Iris pigment epithelial cell (primary cell): ENCODE measurements around the gene MRPL18.
"Not testable (repeated sequence)": the region's sequence is repeated elsewhere in the genome, so short reads cannot be mapped to it uniquely, and the experiment has no call there.

Experiments used
- DNase-seq: peaks from one replicate; pipeline ENCODE4 v3.0.0-alpha.2; 2011; ENCODE audit warnings: low read depth

Gene MRPL18

GRCh38 chr6:159772196-159772595, 18.1 kb upstream of the MRPL18 start:
- peak; percentile 16 for DNase-seq

- DNase-seq = no peak
Observed at GRCh38 chr6:159777240-159777904, 12.9 kb upstream of the MRPL18 start.

GRCh38 chr6:159778131-159778530, 12.1 kb upstream of the MRPL18 start:
- no peak for DNase-seq

- DNase-seq = no peak
Observed at GRCh38 chr6:159778542-159779103, 11.6 kb upstream of the MRPL18 start.

GRCh38 chr6:159788276-159788675, 2.0 kb upstream of the MRPL18 start:
- no peak for DNase-seq

- peak; percentile 58 for DNase-seq
Observed at GRCh38 chr6:159788753-159789376, 1.4 kb upstream of the MRPL18 start.

- peak; percentile 100 for DNase-seq
Observed at GRCh38 chr6:159789377-159790148, 704 bp upstream of the MRPL18 start, which contains the start of gene TCP1. Gene TCP1 (minus strand): TSS chr6:159789602. CDS start chr6:159789468, 134 bp downstream.

GRCh38 chr6:159790956-159791598, 810 bp downstream of the MRPL18 start:
- no peak for DNase-seq

GRCh38 chr6:159794976-159795375, 4.7 kb downstream of the MRPL18 start:
- not testable (repeated sequence) for DNase-seq

GRCh38 chr6:159797554-159797953, 7.3 kb downstream of the MRPL18 start:
- DNase-seq = no peak

- DNase-seq = no peak
Observed at GRCh38 chr6:159800141-159800865, 10.0 kb downstream of the MRPL18 start, which contains the start of gene PNLDC1. Gene PNLDC1 (plus strand): TSS chr6:159800276. CDS start chr6:159800308, 32 bp downstream.

GRCh38 chr6:159801935-159802334, 11.7 kb downstream of the MRPL18 start:
- no peak for DNase-seq

GRCh38 chr6:159804504-159804903, 14.2 kb downstream of the MRPL18 start:
- no peak for DNase-seq

- DNase-seq = no peak
Observed at GRCh38 chr6:159805440-159806020, 15.3 kb downstream of the MRPL18 start.

GRCh38 chr6:159806021-159806458, 15.8 kb downstream of the MRPL18 start:
- DNase-seq = peak; percentile 67

GRCh38 chr6:159807150-159807858, 17.0 kb downstream of the MRPL18 start:
- DNase-seq = no peak

- no peak for DNase-seq
Observed at GRCh38 chr6:159808647-159809046, 18.4 kb downstream of the MRPL18 start.

- no peak for DNase-seq
Observed at GRCh38 chr6:159809149-159809548, 18.9 kb downstream of the MRPL18 start.

GRCh38 chr6:159813781-159814180, 23.5 kb downstream of the MRPL18 start:
- no peak for DNase-seq

GRCh38 chr6:159815410-159815809, 25.1 kb downstream of the MRPL18 start:
- DNase-seq = no peak
